Limb (tissue), 2 donors: ENCODE results near the gene SERPINF2.
"Not testable (repeated sequence)": the region's sequence is repeated elsewhere in the genome, so short reads cannot be mapped to it uniquely, and the experiment has no call there.

ENCODE experiments used
- DNase-seq, 2 donors: peaks; one replicate each; pipeline ENCODE4 v3.0.0-alpha.2; 2016; ENCODE audit errors: extremely low spot score in 2 of 2

The SERPINF2 gene

GRCh38 chr17:1716076-1716911, 26.4 kb upstream of the SERPINF2 start:
- peak; percentile 100 for DNase-seq

- DNase-seq, result peak; percentile 90 to 91
These were observed 25.6 kb upstream of the SERPINF2 start for GRCh38 chr17:1716912-1717695.

DNA sequence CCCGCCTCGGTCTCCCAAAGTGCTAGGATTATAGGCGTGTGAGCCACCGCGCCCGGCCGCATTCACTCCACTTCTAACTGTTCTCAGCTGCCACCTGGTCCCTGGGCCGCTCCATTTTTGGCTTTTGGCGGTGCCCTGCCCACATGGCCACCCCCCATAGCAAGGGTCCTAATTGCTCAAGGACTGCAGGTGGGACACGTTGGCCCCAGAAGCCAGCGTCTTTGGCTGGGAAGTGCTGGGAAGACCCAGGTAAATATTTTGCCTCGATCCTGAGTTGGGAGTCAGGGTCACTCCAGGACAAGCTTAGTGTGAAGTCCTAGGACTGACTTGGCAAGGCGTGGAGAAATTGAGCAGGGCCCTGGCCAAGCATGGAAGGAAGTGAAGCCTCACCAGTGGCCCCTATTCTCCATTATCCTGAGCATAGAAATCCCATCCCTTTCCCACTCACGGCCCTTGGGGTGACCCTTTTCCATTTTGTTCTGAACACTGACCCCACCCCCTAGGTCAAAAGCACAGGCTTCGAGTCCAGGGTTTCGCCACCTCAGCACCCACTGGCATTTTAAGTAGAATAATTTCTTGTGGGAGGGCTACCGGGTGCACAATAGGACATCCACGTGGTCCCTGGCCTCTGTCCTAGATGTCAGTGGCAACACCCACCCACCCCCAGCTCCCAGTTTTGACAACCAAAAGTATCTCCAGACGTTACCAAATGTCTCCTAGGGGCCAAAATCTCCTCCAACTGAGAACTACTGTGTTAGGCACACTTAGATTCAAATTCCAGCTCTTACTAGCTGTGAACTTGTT, 24.1 kb upstream of the SERPINF2 start:
- DNase-seq, result peak in 1 of 2 donors; percentile 24

- DNase-seq, result peak; percentile 51 to 75
These were observed 21.8 kb upstream of the SERPINF2 start for GRCh38 chr17:1720856-1721386.

DNA sequence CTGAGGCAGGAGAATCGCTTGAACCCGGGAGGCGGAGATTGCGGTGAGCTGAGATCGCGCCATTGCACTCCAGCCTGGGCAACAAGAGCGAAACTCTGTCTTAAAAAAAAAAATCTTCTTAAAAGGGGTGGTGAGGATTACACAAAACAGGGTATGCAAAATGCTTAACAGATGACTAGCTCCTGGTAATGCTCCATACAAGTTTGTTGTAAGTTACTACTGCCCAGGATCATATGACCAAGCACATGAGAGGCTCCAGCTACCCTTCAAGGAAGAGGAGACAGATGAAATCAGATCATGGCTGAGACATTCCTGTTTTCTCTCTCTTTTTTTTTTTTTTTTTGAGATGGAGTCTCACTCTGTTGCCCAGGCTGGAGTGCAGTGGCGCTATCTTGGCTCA, 20.6 kb upstream of the SERPINF2 start:
- DNase-seq, result not testable (repeated sequence)

GRCh38 chr17:1724351-1724868, 18.3 kb upstream of the SERPINF2 start, which contains the start of gene WDR81:
TSS of gene WDR81 (plus strand) at chr17:1724704. CDS start at chr17:1724960, 256 bp downstream.
- peak; percentile 85 to 91 for DNase-seq

DNA sequence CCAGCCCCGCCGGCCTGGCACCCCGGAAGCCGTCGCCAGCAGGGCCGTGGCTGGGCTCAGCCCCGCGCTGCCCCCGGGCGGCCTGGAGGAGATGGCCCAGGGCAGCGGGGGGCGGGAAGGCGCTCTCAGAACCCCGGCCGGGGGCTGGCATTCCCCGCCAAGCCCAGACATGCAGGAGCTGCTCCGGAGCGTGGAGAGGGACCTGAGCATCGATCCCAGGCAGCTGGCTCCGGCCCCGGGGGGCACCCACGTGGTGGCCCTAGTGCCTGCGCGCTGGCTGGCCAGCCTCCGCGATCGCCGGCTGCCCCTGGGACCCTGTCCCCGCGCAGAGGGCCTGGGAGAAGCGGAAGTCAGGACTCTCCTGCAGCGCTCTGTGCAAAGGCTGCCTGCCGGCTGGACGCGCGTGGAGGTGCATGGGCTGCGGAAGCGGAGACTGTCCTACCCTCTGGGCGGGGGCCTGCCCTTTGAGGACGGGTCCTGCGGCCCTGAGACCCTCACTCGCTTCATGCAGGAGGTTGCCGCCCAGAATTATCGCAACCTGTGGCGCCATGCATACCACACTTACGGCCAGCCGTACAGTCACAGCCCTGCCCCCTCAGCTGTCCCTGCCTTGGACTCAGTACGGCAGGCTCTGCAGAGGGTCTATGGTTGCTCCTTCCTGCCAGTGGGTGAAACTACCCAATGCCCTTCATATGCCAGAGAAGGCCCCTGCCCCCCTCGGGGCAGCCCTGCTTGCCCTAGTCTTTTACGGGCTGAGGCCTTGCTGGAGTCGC, 17.6 kb upstream of the SERPINF2 start:
- no peak for DNase-seq

GRCh38 chr17:1725642-1726511, 16.8 kb upstream of the SERPINF2 start:
- peak in 1 of 2 donors; percentile 28 for DNase-seq

DNA sequence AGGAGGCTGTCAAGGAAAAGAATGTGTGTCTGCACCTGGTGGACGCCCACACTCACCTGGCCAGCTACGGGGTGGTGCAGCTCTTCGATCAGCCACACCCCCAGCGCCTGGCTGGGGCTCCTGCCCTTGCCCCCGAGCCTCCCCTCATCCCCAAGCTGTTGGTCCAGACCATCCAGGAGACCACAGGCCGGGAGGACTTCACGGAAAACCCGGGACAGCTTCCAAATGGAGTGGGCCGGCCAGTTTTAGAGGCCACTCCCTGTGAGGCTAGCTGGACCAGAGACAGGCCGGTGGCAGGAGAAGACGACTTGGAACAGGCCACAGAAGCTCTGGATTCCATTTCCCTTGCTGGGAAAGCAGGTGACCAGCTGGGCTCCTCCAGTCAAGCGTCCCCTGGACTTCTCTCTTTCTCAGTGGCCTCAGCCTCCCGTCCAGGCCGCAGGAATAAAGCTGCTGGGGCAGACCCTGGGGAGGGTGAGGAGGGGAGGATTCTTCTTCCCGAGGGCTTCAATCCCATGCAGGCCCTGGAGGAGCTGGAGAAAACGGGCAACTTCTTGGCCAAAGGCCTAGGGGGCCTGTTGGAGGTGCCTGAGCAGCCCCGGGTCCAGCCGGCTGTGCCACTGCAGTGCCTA, 15.9 kb upstream of the SERPINF2 start:
- peak in 1 of 2 donors; percentile 22 for DNase-seq

DNA sequence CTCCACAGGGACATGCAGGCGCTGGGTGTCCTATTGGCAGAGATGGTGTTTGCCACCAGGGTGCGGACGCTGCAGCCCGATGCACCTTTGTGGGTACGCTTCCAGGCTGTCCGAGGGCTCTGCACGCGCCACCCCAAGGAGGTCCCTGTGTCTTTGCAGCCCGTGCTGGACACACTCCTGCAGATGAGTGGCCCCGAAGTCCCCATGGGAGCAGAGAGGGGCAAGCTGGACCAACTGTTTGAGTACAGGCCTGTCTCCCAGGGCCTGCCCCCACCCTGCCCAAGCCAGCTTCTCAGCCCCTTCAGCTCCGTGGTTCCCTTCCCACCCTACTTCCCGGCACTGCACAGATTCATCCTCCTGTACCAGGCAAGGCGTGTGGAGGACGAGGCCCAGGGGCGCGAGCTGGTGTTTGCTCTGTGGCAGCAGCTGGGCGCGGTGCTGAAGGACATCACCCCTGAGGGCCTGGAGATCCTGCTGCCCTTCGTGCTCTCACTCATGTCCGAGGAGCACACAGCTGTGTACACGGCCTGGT, 15.3 kb upstream of the SERPINF2 start:
- DNase-seq, result peak in 1 of 2 donors; percentile 22

DNA sequence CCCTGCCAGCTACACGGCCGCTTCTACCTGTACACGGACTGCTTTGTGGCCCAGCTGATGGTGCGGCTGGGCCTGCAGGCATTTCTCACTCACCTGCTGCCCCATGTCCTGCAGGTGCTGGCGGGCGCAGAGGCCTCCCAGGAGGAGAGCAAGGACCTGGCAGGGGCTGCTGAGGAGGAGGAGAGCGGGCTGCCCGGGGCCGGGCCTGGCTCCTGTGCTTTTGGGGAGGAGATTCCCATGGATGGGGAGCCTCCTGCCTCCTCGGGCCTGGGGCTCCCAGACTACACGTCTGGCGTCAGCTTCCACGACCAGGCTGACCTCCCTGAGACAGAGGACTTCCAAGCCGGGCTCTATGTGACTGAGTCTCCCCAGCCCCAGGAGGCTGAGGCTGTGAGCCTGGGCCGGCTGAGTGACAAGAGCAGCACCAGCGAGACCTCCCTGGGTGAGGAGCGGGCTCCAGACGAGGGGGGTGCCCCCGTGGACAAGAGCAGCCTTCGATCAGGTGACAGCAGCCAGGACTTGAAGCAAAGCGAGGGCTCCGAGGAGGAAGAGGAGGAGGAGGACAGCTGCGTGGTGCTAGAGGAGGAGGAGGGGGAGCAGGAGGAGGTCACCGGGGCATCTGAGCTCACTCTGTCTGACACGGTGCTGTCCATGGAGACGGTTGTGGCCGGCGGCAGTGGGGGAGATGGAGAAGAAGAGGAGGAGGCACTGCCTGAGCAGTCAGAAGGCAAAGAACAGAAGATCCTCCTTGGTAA, 14.6 kb upstream of the SERPINF2 start:
- DNase-seq, result peak in 1 of 2 donors; percentile 32

DNA sequence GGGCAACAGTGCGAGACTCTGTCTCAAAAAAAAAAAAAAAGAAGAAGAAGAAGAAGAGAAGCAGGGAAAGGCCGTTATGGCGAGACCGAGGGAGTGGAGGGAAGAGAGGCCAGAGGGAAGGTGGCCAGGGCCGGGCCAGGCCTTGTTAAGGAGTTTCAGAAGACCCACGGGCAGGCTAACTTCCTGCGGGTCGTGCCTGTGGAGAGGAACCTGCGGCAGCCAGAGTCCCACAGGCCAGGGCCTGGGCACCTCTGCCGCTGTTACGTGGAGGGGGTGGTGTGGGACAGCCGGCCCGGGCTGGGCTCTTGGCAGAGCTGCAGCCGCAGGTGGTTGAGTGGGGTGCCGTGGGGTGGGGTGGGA, 12.7 kb upstream of the SERPINF2 start:
- DNase-seq, result no peak

DNA sequence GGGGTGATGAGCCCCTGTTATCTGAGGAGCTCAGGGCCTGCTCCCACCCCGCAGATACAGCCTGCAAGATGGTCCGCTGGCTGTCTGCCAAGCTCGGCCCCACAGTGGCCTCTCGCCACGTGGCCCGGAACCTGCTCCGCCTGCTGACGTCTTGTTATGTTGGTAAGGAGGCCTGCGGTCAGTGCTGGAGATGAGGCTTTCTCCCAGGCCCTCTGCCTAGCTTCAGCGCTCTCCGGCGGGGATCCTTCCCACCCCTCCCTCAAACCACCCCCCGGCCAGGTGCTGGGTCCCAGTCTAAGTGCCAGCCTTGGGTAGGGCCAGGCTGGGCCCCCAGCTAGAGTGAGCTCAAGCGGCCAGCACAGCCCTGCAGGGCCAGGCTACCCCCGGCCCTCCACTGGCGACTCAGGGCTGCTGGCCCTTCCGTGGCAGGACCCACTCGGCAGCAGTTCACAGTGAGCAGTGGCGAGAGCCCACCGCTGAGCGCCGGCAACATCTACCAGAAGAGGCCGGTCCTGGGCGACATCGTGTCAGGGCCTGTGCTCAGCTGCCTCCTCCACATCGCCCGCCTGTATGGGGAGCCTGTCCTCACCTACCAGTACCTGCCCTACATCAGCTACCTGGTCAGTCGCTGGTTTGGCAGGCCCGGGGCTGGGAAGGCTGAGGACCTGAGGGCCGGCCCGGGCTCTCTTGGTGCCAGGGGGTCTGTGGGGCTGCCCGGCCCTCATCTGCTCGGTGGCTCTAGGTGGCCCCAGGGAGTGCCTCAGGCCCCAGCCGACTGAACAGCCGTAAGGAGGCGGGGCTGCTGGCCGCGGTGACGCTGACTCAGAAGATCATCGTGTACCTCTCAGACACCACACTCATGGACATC, 12.1 kb upstream of the SERPINF2 start:
- peak; percentile 47 to 78 for DNase-seq

DNA sequence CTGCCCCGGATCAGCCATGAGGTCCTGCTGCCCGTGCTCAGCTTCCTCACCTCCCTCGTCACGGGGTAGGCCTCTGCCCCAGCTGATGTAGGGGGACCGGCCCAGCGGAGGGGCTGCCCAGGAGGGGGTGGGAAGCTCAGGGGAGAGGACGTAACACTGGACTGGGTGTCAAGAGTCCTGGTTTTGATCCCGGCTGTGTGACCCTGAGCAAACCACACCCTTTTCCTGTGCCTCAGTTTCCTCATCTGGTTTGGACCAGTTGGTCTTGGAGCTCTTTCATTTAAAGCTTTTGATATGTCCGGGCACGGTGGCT, 11.5 kb upstream of the SERPINF2 start:
- no peak for DNase-seq

DNA sequence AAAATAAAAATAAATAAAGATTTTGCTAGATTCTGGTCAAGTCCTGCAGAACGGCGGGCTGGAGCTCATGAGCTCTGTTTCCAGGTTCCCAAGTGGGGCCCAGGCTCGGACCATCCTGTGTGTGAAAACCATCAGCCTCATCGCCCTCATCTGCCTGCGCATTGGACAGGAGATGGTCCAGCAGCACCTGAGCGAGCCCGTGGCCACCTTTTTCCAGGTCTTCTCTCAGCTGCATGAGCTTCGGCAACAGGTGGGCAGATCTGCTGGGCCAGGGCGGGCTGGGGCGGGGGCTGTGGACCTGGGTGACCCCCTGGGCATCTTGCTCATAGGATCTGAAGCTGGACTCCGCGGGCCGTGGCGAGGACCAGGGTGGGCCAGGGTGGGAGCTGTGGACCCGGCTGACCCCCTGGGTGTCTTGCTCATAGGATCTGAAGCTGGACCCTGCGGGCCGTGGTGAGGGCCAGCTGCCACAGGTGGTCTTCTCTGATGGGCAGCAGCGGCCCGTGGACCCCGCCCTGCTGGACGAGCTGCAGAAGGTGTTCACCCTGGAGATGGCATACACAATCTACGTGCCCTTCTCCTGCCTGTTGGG, 10.3 kb upstream of the SERPINF2 start:
- no peak for DNase-seq

- no peak for DNase-seq
These were observed 9.8 kb upstream of the SERPINF2 start for GRCh38 chr17:1732833-1733321.

DNA sequence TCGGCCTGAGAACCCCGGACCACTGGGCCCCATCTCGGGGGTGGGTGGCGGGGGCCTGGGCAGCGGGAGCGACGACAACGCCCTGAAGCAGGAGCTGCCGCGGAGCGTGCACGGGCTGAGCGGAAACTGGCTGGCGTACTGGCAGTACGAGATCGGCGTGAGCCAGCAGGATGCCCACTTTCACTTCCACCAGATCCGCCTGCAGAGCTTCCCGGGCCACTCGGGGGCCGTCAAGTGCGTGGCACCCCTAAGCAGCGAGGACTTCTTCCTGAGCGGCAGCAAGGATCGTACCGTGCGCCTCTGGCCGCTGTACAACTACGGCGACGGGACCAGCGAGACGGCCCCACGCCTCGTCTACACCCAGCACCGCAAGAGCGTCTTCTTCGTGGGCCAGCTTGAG, 8.9 kb upstream of the SERPINF2 start:
- no peak for DNase-seq
